H9 (cell line): ENCODE data around the gene VSIG10L. TPM values are rescaled to one million over a fixed set of nuclear protein-coding genes. Genes with fewer than 3 reads are reported as not detected.

Experiments used
- DNase-seq: peaks from one replicate; pipeline ENCODE4 v3.0.0-alpha.2; 2017
- H2AFZ ChIP-seq: one replicate; pipeline ENCODE4 v1.6.1; 2013; ENCODE audit warnings: mild to moderate bottlenecking, low read length, control low read depth, moderate library complexity
- H2AK5ac ChIP-seq: 2 replicates; pipeline ENCODE4 v1.6.1; 2013; ENCODE audit warnings: low read length, control low read depth, mixed read lengths; ENCODE audit not compliant: insufficient read length
- H2BK120ac ChIP-seq: one replicate; pipeline ENCODE4 v1.6.1; 2013; ENCODE audit warnings: low read depth, mild to moderate bottlenecking, low read length, control low read depth, inconsistent platforms; ENCODE audit not compliant: poor library complexity, severe bottlenecking
- H2BK12ac ChIP-seq: 2 replicates; pipeline ENCODE4 v1.6.1; 2013; ENCODE audit warnings: low read length, control low read depth, mixed read lengths, low read depth; ENCODE audit not compliant: insufficient read length
- H2BK15ac ChIP-seq: 2 replicates; pipeline ENCODE4 v1.6.1; 2013; ENCODE audit warnings: low read depth, low read length, control low read depth
- H2BK20ac ChIP-seq: one replicate; pipeline ENCODE4 v1.6.1; 2013; ENCODE audit warnings: low read depth, mild to moderate bottlenecking, low read length, control low read depth, inconsistent platforms; ENCODE audit not compliant: poor library complexity, severe bottlenecking
- H2BK5ac ChIP-seq: 2 replicates; pipeline ENCODE4 v1.6.1; 2013; ENCODE audit warnings: low read length, control low read depth, mixed read lengths; ENCODE audit not compliant: insufficient read length
- H3K14ac ChIP-seq: 2 replicates; pipeline ENCODE4 v1.6.1; 2013; ENCODE audit warnings: low read length, control low read depth; ENCODE audit not compliant: insufficient read depth
- H3K18ac ChIP-seq: 2 replicates; pipeline ENCODE4 v1.6.1; 2013; ENCODE audit warnings: low read depth, mild to moderate bottlenecking, mixed read lengths, low read length, control low read depth; ENCODE audit not compliant: insufficient read length
- H3K23ac ChIP-seq: 2 replicates; pipeline ENCODE4 v1.6.1; 2013; ENCODE audit warnings: low read length, control low read depth, mixed read lengths, low read depth; ENCODE audit not compliant: insufficient read length
- H3K23me2 ChIP-seq: 2 replicates; pipeline ENCODE4 v1.6.1; 2013; ENCODE audit warnings: low read depth, mild to moderate bottlenecking, mixed read lengths, low read length, control low read depth; ENCODE audit not compliant: insufficient read length, poor library complexity, severe bottlenecking
- H3K27ac ChIP-seq: 2 replicates; pipeline ENCODE4 v1.5.1; 2013; ENCODE audit warnings: low read length, control low read depth, mixed read lengths, low read depth; ENCODE audit not compliant: insufficient read length
- H3K27me3 ChIP-seq: 2 replicates; pipeline ENCODE4 v1.6.1; 2013; ENCODE audit warnings: low read length, control low read depth, inconsistent platforms; ENCODE audit not compliant: insufficient read depth
- H3K4ac ChIP-seq: 2 replicates; pipeline ENCODE4 v1.6.1; 2013; ENCODE audit warnings: low read depth, mild to moderate bottlenecking, control low read depth, inconsistent platforms, low read length, moderate library complexity
- H3K4me1 ChIP-seq: 2 replicates; pipeline ENCODE4 v1.6.1; 2013; ENCODE audit warnings: low read length, control low read depth, inconsistent platforms; ENCODE audit not compliant: insufficient read depth
- H3K4me2 ChIP-seq: 2 replicates; pipeline ENCODE4 v1.6.1; 2013; ENCODE audit warnings: low read length, control low read depth, mixed read lengths; ENCODE audit not compliant: insufficient read length, insufficient read depth
- H3K56ac ChIP-seq: 2 replicates; pipeline ENCODE4 v1.6.1; 2013; ENCODE audit warnings: low read depth, mild to moderate bottlenecking, mixed read lengths, low read length, control low read depth; ENCODE audit not compliant: insufficient read length
- H3K79me1 ChIP-seq: 2 replicates; pipeline ENCODE4 v1.6.1; 2013; ENCODE audit warnings: low read depth, mild to moderate bottlenecking, moderate library complexity, low read length, control low read depth, inconsistent platforms; ENCODE audit not compliant: insufficient read depth, poor library complexity, severe bottlenecking
- H3K79me2 ChIP-seq: 2 replicates; pipeline ENCODE4 v1.6.1; 2013; ENCODE audit warnings: low read length, control low read depth, inconsistent platforms; ENCODE audit not compliant: insufficient read depth
- H3K9ac ChIP-seq: 2 replicates; pipeline ENCODE4 v1.6.1; 2013; ENCODE audit warnings: low read length, control low read depth, mixed read lengths; ENCODE audit not compliant: insufficient read length; ENCODE audit errors: extremely low read depth
- H3K9me3 ChIP-seq: one replicate; pipeline ENCODE4 v1.6.1; 2013; ENCODE audit warnings: low read depth, low read length, inconsistent platforms; ENCODE audit not compliant: control insufficient read depth
- H3T11ph ChIP-seq: one replicate; pipeline ENCODE4 v1.6.1; 2013; ENCODE audit warnings: mild to moderate bottlenecking, low read length, control low read depth, inconsistent platforms
- H4K20me1 ChIP-seq: one replicate; pipeline ENCODE4 v1.6.1; 2013; ENCODE audit not compliant: control insufficient read depth, insufficient read length, insufficient read depth
- H4K5ac ChIP-seq: 2 replicates; pipeline ENCODE4 v1.6.1; 2013; ENCODE audit warnings: low read depth, mild to moderate bottlenecking, mixed read lengths, low read length, control low read depth; ENCODE audit not compliant: insufficient read length
- H4K8ac ChIP-seq: replicated peaks from 2 replicates; pipeline ENCODE4 v1.6.1; 2013; ENCODE audit warnings: low read length, control low read depth, mixed read lengths, low read depth; ENCODE audit not compliant: insufficient read length
- H4K91ac ChIP-seq: 2 replicates; pipeline ENCODE4 v1.6.1; 2013; ENCODE audit warnings: low read depth, mild to moderate bottlenecking, moderate library complexity, mixed read lengths, low read length, control low read depth; ENCODE audit not compliant: insufficient read length
- H3K27ac Mint-ChIP-seq, 3 experiments: 2 replicates in 2 of 3; 3 replicates in 1 of 3; pipeline ENCODE4 v1.8.0; 2020 to 2021; ENCODE audit warnings: mixed read lengths in 3 of 3, mild to moderate bottlenecking in 1 of 3, moderate library complexity in 1 of 3
- H3K27me3 Mint-ChIP-seq: 2 replicates; pipeline ENCODE4 v1.8.0; 2021; ENCODE audit warnings: low read depth, mild to moderate bottlenecking, moderate library complexity, mixed read lengths
- H3K36me3 Mint-ChIP-seq, 3 experiments: 2 replicates in 2 of 3; 3 replicates in 1 of 3; pipeline ENCODE4 v1.8.0; 2020 to 2021; ENCODE audit warnings: low read depth in 3 of 3, mixed read lengths in 3 of 3; ENCODE audit not compliant: insufficient read depth in 1 of 3
- H3K4me1 Mint-ChIP-seq, 2 experiments: 2 replicates each; pipeline ENCODE4 v1.8.0; 2020; ENCODE audit warnings: mixed read lengths in 2 of 2
- H3K4me3 Mint-ChIP-seq, 2 experiments: 2 replicates in 1 of 2; 3 replicates in 1 of 2; pipeline ENCODE4 v1.8.0; 2020 to 2021; ENCODE audit warnings: mild to moderate bottlenecking in 2 of 2, mixed read lengths in 2 of 2, moderate library complexity in 1 of 2
- H3K9me3 Mint-ChIP-seq, 2 experiments: 2 replicates in 1 of 2; 3 replicates in 1 of 2; pipeline ENCODE4 v1.8.0; 2020; ENCODE audit warnings: mild to moderate bottlenecking in 2 of 2, mixed read lengths in 2 of 2, moderate library complexity in 1 of 2
- WGBS: extraction: QIAGEN DNeasy Blood & Tissue Kit; methylation state at CpG from one replicate; pipeline ENCODE4 v1.1.7; 2013; ENCODE audit warnings: missing lambda C conversion rate, low lambda C conversion rate, mixed read lengths; ENCODE audit not compliant: insufficient read length; ENCODE audit errors: extremely low coverage; 5-methylcytosine and 5-hydroxymethylcytosine counted together
- total RNA-seq: library from RNA; stranded (reverse); gene quantifications from 2 replicates; pipeline ENCODE4 v1.2.1, GENCODE V29; 2021
- TF ChIP-seq, protein P1 (sequence below): fragments of 200-600 bp; sonication (generic); conservative IDR thresholded peaks from 3 replicates; pipeline ENCODE4 v1.8.0; 2021; ENCODE audit warnings: antibody characterized with exemption, mild to moderate bottlenecking

VSIG10L gene
- total RNA-seq, 1 experiment from 2014 or later = 5.6 TPM

DNA sequence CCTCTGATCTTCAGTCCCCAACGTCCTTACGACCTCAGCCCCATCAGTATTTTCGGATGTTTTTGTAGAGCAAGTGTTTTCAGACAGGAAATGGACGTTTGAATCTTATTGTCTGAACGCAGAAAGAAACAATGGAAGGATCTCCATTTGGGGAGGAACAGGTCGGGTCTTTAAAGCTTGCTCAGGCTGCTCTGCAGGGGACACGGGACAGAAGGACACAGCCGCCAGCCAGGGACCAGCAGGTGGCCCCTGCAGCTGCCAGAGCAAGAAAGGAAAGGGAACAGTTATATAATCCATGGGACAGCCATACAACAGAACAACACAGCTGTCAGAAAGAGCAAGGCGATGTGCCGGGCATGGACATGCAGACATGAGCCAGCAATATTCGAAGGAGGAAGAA is 49.0 kb downstream of the VSIG10L start:
- no peak overlapping the region for H2AK5ac ChIP-seq
- TF ChIP-seq, protein P1, sequence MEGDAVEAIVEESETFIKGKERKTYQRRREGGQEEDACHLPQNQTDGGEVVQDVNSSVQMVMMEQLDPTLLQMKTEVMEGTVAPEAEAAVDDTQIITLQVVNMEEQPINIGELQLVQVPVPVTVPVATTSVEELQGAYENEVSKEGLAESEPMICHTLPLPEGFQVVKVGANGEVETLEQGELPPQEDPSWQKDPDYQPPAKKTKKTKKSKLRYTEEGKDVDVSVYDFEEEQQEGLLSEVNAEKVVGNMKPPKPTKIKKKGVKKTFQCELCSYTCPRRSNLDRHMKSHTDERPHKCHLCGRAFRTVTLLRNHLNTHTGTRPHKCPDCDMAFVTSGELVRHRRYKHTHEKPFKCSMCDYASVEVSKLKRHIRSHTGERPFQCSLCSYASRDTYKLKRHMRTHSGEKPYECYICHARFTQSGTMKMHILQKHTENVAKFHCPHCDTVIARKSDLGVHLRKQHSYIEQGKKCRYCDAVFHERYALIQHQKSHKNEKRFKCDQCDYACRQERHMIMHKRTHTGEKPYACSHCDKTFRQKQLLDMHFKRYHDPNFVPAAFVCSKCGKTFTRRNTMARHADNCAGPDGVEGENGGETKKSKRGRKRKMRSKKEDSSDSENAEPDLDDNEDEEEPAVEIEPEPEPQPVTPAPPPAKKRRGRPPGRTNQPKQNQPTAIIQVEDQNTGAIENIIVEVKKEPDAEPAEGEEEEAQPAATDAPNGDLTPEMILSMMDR = no peak
- no peak overlapping the region for H3K9ac ChIP-seq
- H3K4me3 Mint-ChIP-seq = peak overlapping the region; percentile 54 to 66
- H3K18ac ChIP-seq = peak overlapping the region; percentile 64
- H2BK15ac ChIP-seq = 0 out of 2 replicates have a peak overlapping the region, but pooled peaks have one; percentile 19
- H3K9me3 ChIP-seq = no peaks in the 10 kb centered on the region
- H4K5ac ChIP-seq = no peak overlapping the region
- 0 out of 2 replicates have a peak overlapping the region, but pooled peaks have one; percentile 63 for H3K14ac ChIP-seq
- H3K4me2 ChIP-seq = peak overlapping the region; percentile 38
- H2BK20ac ChIP-seq = no peak overlapping the region
- H3K27me3 ChIP-seq = no peaks in the 10 kb centered on the region
- no CpG with 5 or more reads among the region's 11 CpGs for WGBS
- DNase-seq = peak; percentile 69
- no peaks in the 10 kb centered on the region for H3K79me2 ChIP-seq
- peaks cover 10% of the 10 kb centered on the region for H3K27me3 Mint-ChIP-seq
- no peak overlapping the region for H2BK5ac ChIP-seq
- H3K9me3 Mint-ChIP-seq = no peaks in the 10 kb centered on the region
- H3T11ph ChIP-seq = no peak overlapping the region
- H3K4ac ChIP-seq = no peak overlapping the region
- H4K20me1 ChIP-seq = no peaks in the 10 kb centered on the region
- H4K8ac ChIP-seq = no peak overlapping the region
- peak overlapping the region; percentile 48 to 90 (median 50); a peak in 5 of 7 replicates for H3K27ac Mint-ChIP-seq
- no peaks in the 10 kb centered on the region for H3K23me2 ChIP-seq
- no peak overlapping the region for H3K56ac ChIP-seq
- peaks cover 47 to 50% of the 10 kb centered on the region in 2 experiments for H3K4me1 Mint-ChIP-seq
- no peak overlapping the region for H2BK120ac ChIP-seq
- H4K91ac ChIP-seq = peak overlapping the region; percentile 76
- H3K79me1 ChIP-seq = no peaks in the 10 kb centered on the region
- H3K27ac ChIP-seq = no peak overlapping the region
- H3K36me3 Mint-ChIP-seq = peaks cover 0 to 3% (median 2%) of the 10 kb centered on the region in 3 experiments; a peak in 1 of 7 replicates
- H3K4me1 ChIP-seq = peaks cover 25% of the 10 kb centered on the region; the same call in 1 of the 2 replicates
- H2AFZ ChIP-seq = no peak overlapping the region
- H2BK12ac ChIP-seq = no peak overlapping the region
- H3K23ac ChIP-seq = no peak overlapping the region
